GM23338 (cell line): ENCODE measurements around the gene GNLY. TPM values are rescaled to one million over a fixed set of nuclear protein-coding genes. Genes with fewer than 3 reads are reported as not detected.

Source experiments
- ATAC-seq: fragments of 200-7000 bp; cut with Tn5 transposase; 3 replicates; pipeline ENCODE4 v1.9.1; 2020
- DNase-seq: peaks from one replicate; pipeline ENCODE4 v3.0.0-alpha.2; 2015; ENCODE audit warnings: low spot score
- H2AFZ ChIP-seq: fragments of 200-600 bp; sonication (generic); 2 replicates; pipeline ENCODE4 v1.8.0; 2016; ENCODE audit warnings: antibody characterized with exemption, mild to moderate bottlenecking, moderate library complexity
- H3F3A ChIP-seq: fragments of 200-600 bp; sonication (generic); replicated peaks from 2 replicates; pipeline ENCODE4 v1.8.0; 2017; ENCODE audit warnings: antibody characterized with exemption, mixed run types, low read depth
- H3K27ac ChIP-seq: fragments of 200-600 bp; sonication (generic); 2 replicates; pipeline ENCODE4 v1.6.1; 2016; ENCODE audit warnings: low read depth
- H3K27me3 ChIP-seq: fragments of 200-600 bp; sonication (generic); 2 replicates; pipeline ENCODE4 v1.8.0; 2016; ENCODE audit warnings: mild to moderate bottlenecking, mixed run types, moderate library complexity; ENCODE audit not compliant: insufficient read depth
- H3K36me3 ChIP-seq: fragments of 200-600 bp; sonication (generic); 2 replicates; pipeline ENCODE4 v1.8.0; 2016; ENCODE audit warnings: mild to moderate bottlenecking; ENCODE audit not compliant: insufficient read depth
- H3K4me1 ChIP-seq: fragments of 200-600 bp; sonication (generic); 2 replicates; pipeline ENCODE4 v1.8.0; 2016; ENCODE audit warnings: mild to moderate bottlenecking, moderate library complexity; ENCODE audit not compliant: insufficient read depth
- H3K4me2 ChIP-seq: fragments of 200-600 bp; sonication (generic); 2 replicates; pipeline ENCODE4 v1.7.1; 2017; ENCODE audit warnings: mixed run types
- H3K4me3 ChIP-seq: fragments of 200-600 bp; sonication (generic); 2 replicates; pipeline ENCODE4 v1.6.1; 2016; ENCODE audit warnings: mixed run types
- H3K79me2 ChIP-seq: fragments of 200-600 bp; sonication (generic); replicated peaks from 2 replicates; pipeline ENCODE4 v1.8.0; 2017; ENCODE audit warnings: mild to moderate bottlenecking; ENCODE audit not compliant: insufficient read depth
- H3K9me2 ChIP-seq: fragments of 200-600 bp; sonication (generic); 2 replicates; pipeline ENCODE4 v1.8.0; 2017; ENCODE audit not compliant: insufficient read depth
- H4K20me1 ChIP-seq: fragments of 200-600 bp; sonication (generic); replicated peaks from 2 replicates; pipeline ENCODE4 v1.8.0; 2017; ENCODE audit warnings: mild to moderate bottlenecking; ENCODE audit not compliant: insufficient read depth
- H3K27ac Mint-ChIP-seq: 2 replicates; pipeline ENCODE4 v1.8.0; 2020; ENCODE audit warnings: inconsistent platforms, mild to moderate bottlenecking, moderate library complexity, mixed read lengths
- H3K27me3 Mint-ChIP-seq: 3 replicates; pipeline ENCODE4 v1.8.0; 2022; ENCODE audit warnings: low read depth, mild to moderate bottlenecking, moderate library complexity, mixed read lengths, inconsistent platforms; ENCODE audit not compliant: insufficient read depth, poor library complexity
- H3K36me3 Mint-ChIP-seq: 3 replicates; pipeline ENCODE4 v1.8.0; 2021; ENCODE audit warnings: low read depth, mild to moderate bottlenecking, inconsistent platforms, moderate library complexity, mixed read lengths
- H3K4me1 Mint-ChIP-seq: 3 replicates; pipeline ENCODE4 v1.8.0; 2020; ENCODE audit warnings: mild to moderate bottlenecking, inconsistent platforms, mixed read lengths
- H3K4me3 Mint-ChIP-seq: 3 replicates; pipeline ENCODE4 v1.8.0; 2021; ENCODE audit warnings: moderate library complexity, mild to moderate bottlenecking, inconsistent platforms, mixed read lengths
- H3K9me3 Mint-ChIP-seq: 3 replicates; pipeline ENCODE4 v1.8.0; 2020; ENCODE audit warnings: moderate library complexity, mild to moderate bottlenecking, inconsistent platforms, mixed read lengths
- CREB1 ChIP-seq: fragments of 250-450 bp; sonication (Bioruptor Pico); IDR thresholded peaks from 2 replicates; pipeline ENCODE4 v1.5.0; 2020; ENCODE audit warnings: low read depth, mild to moderate bottlenecking, moderate library complexity
- CTCF ChIP-seq, 2 experiments: fragments of 200-600 bp in 1 of 2; sonication (generic) in 1 of 2; conservative IDR thresholded peaks; 2 replicates each; pipeline versions ENCODE4 v1.5.1 to v1.6.1; 2016 to 2017; ENCODE audit warnings: antibody characterized with exemption in 2 of 2, low read depth in 2 of 2, mild to moderate bottlenecking in 2 of 2, moderate library complexity in 1 of 2
- ETS1 ChIP-seq: IDR thresholded peaks from 2 replicates; pipeline ENCODE4 v1.6.1; 2016; ENCODE audit warnings: antibody characterized with exemption
- EZH2 ChIP-seq: fragments of 200-600 bp; sonication (generic); IDR thresholded peaks from one replicate; pipeline ENCODE4 v1.8.0; 2017; ENCODE audit warnings: antibody characterized with exemption, mild to moderate bottlenecking, low read depth; ENCODE audit not compliant: unreplicated experiment
- EZH2phosphoT487 ChIP-seq: fragments of 200-600 bp; sonication (generic); IDR thresholded peaks from one replicate; pipeline ENCODE4 v1.8.1; 2018; ENCODE audit warnings: antibody characterized with exemption; ENCODE audit not compliant: unreplicated experiment
- NANOG ChIP-seq: IDR thresholded peaks from 2 replicates; pipeline ENCODE4 v1.6.1; 2016; ENCODE audit warnings: antibody characterized with exemption, borderline replicate concordance
- STAT1 ChIP-seq: IDR thresholded peaks from one replicate; pipeline ENCODE4 v1.6.1; 2016; ENCODE audit warnings: antibody characterized with exemption; ENCODE audit not compliant: unreplicated experiment
- ZNF114 ChIP-seq: fragments of 250-450 bp; sonication (Bioruptor Pico); IDR thresholded peaks from 2 replicates; pipeline ENCODE4 v1.5.0; 2020; ENCODE audit warnings: mild to moderate bottlenecking, moderate library complexity
- ZNF331 ChIP-seq: fragments of 250-450 bp; sonication (Bioruptor Pico); IDR thresholded peaks from 2 replicates; pipeline ENCODE4 v1.5.0; 2020; ENCODE audit warnings: low read depth, mild to moderate bottlenecking, moderate library complexity
- ZNF462 ChIP-seq: fragments of 250-450 bp; sonication (Bioruptor Pico); IDR thresholded peaks from 2 replicates; pipeline ENCODE4 v1.5.0; 2020; ENCODE audit warnings: mild to moderate bottlenecking, moderate library complexity
- polyA plus RNA-seq: library from polyadenylated mRNA; unstranded; fragments of >200 nt; fragmentation: Nextera tagmentation; extraction: Ambion mirVana; gene quantifications from 2 replicates; pipeline ENCODE4 v1.2.1, GENCODE V29; 2016
- total RNA-seq: library from RNA; depleted of rRNA; stranded (reverse); fragments of >200 nt; shearing (Covaris generic); gene quantifications from 2 replicates; pipeline ENCODE4 v1.2.3, GENCODE V29; 2014

Gene GNLY
- total and polyA plus RNA-seq, 2 experiments from 2014 or later = not detected

GRCh38 chr2:85668857-85669142, 25.4 kb upstream of the GNLY start:
- no peak overlapping the region for H3K4me3 Mint-ChIP-seq
- no peak for DNase-seq
- Histone ChIP-seq H3K4me3 (no peak overlapping the region), H3F3A (no peaks in the 10 kb centered on the region), H3K36me3 (no peaks in the 10 kb centered on the region), H3K27ac (no peak overlapping the region), H3K79me2 (no peaks in the 10 kb centered on the region), H2AFZ (no peak overlapping the region), H3K4me2 (no peak overlapping the region), H3K27me3 (no peaks in the 10 kb centered on the region), H3K4me1 (no peaks in the 10 kb centered on the region; the same call in 1 of the 2 replicates), H4K20me1 (no peaks in the 10 kb centered on the region), H3K9me2 (no peaks in the 10 kb centered on the region)
- H3K27ac Mint-ChIP-seq = no peak overlapping the region
- no peak for ATAC-seq
- no peaks in the 10 kb centered on the region for H3K9me3 Mint-ChIP-seq
- no peaks in the 10 kb centered on the region for H3K36me3 Mint-ChIP-seq
- H3K4me1 Mint-ChIP-seq = peaks cover 11% of the 10 kb centered on the region
- TF ChIP-seq EZH2 (no peak), EZH2phosphoT487 (no peak), NANOG (no peak), CTCF (conservative IDR thresholded peaks at IDR 0.05; ENCODE audit: low read depth in 2 of 2) (no peak), ZNF114 (CRISPR knock-in tag) (no peak)
- peaks cover 8% of the 10 kb centered on the region for H3K27me3 Mint-ChIP-seq

- no peak overlapping the region for H3K4me2 ChIP-seq
- no peak for ATAC-seq
- no peaks in the 10 kb centered on the region; the same call in 1 of the 2 replicates for H3K4me1 ChIP-seq
- no peak overlapping the region for H3K4me3 Mint-ChIP-seq
- no peaks in the 10 kb centered on the region for H3K9me2 ChIP-seq
- DNase-seq = no peak
- H3K9me3 Mint-ChIP-seq = no peaks in the 10 kb centered on the region
- no peak overlapping the region for H2AFZ ChIP-seq
- H3K27ac ChIP-seq = no peak overlapping the region
- H4K20me1 ChIP-seq = no peaks in the 10 kb centered on the region
- H3K4me1 Mint-ChIP-seq = peaks cover 12% of the 10 kb centered on the region
- H3F3A ChIP-seq = no peaks in the 10 kb centered on the region
- no peaks in the 10 kb centered on the region for H3K36me3 Mint-ChIP-seq
- H3K27me3 ChIP-seq = no peaks in the 10 kb centered on the region
- no peak overlapping the region for H3K27ac Mint-ChIP-seq
- H3K4me3 ChIP-seq = no peak overlapping the region
- no peaks in the 10 kb centered on the region for H3K79me2 ChIP-seq
- peaks cover 4% of the 10 kb centered on the region for H3K27me3 Mint-ChIP-seq
- H3K36me3 ChIP-seq = no peaks in the 10 kb centered on the region
- TF ChIP-seq EZH2phosphoT487 (no peak), ZNF331 (no peak), ETS1 (no peak), STAT1 (no peak), NANOG (no peak), ZNF462 (CRISPR knock-in tag) (no peak), CREB1 (CRISPR knock-in tag) (no peak)
These were observed 24.6 kb upstream of the GNLY start for GRCh38 chr2:85669549-85669948.
